ENCODE results near the gene KRTAP10-8.
"Not testable (repeated sequence)": the region's sequence is repeated elsewhere in the genome, so short reads cannot be mapped to it uniquely, and the experiment has no call there.

KRTAP10-8 gene

DNA sequence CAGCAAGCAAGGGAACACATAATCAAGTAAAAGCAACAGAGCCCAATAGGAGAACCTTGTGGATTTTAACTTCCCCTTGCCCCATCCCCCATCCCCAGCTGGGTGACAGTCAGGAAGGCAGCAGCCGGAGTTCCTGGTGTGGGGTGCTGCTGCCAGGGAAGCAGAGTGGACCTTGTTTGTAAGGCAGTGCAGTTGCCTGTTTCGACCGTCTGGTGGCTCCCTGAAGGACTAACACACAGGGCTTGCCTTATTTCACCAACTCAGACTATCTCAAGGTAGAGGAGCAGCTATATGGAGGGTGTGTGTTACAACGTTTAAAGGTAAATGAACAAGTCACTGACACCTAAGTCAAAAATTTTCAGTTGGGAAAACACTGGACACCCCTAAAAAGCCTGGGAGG, 6.6 kb downstream of the KRTAP10-8 start:
- no peak for DNase-seq (ENCODE audit: low read depth, low spot score)

DNA sequence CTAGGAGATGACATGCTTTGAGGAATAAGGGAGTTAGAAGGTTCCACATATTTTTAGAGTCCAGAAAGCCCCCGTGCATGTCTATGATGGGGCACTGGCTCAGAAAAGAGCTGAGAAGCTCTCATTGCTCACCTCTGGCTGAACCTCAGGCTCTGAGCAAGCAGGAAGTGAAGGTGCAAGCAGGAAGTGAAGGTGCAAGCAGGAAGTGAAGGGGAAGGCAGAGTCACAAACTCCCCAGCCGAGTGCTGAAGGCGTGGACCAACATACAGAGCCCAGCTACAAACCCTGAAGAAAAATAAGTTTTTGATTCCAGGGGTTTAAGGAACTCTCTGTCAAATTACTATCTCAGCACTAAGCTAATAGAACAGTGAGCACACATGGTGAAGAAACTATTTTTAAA, 7.0 kb downstream of the KRTAP10-8 start:
- DNase-seq (ENCODE audit: low read depth, low spot score): peak; percentile 50

DNA sequence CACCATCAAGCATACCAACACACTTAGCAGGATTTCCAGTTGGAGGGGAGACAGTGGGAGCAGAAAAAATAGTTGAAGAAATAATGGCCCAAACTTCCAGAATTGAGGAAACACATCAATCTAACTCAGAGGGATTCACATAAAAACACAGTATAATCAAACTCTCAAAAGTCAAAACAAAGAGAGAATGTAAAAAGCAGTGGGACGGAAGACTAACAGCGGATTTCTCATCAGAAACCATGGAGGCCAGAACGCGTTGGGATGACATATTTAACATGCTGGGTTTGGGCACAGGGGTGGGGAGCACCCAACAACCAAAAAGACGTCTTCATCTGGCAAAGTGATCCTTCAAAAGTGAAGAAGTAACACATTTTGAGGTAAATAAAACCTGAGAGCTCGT, 8.0 kb downstream of the KRTAP10-8 start:
- no peak for DNase-seq (ENCODE audit: low read depth, low spot score)

- DNase-seq (ENCODE audit: low read depth, low spot score): no peak
Measured at GRCh38 chr21:44623575-44623974, 11.7 kb downstream of the KRTAP10-8 start.

DNA sequence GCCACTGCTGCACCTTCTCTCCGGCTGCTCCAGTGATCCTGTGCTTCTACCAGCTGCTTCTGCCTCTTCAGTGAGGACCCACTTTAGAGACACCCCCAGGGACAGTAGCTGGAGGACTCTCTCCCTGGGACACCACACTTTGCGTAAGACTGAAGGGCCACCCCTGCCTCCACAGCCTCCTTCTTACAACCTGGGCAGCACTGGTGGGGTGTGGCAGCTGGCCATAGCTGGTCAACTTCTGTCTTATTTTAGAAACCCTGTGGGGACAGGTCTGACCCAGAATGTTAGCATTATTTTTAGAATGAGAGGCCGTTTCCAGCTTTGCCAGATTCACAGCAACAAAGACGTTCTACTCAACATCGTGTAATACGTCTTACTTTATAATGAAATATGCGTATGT, 13.9 kb downstream of the KRTAP10-8 start:
- DNase-seq (ENCODE audit: low read depth, low spot score): no peak

GRCh38 chr21:44626262-44626661, 14.4 kb downstream of the KRTAP10-8 start:
- no peak for DNase-seq (ENCODE audit: low read depth, low spot score)

DNA sequence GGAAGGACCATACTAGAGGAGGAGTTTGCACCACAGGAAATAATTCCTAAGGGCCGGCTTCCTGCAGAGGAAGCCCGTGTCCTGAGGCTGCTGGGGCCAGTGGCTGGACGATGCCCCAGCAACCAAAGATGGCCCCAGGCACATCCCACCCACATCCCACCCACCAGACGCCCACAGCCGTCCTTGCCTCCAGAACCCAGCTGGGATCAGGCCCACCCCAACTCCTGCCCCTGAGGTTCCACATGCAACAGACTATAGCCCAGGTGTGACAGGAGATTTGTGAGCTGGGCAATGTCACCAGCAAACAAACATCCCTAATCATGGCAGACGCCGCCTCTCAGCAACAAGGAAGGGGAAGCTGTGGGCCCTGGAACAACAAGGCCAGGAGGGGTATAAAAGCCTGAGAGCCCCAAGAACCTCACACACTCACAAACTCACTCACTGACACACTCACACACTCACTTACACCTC, 14.8 kb downstream of the KRTAP10-8 start, which contains the start of gene KRTAP10-9:
Gene KRTAP10-9 (plus strand): TSS at position 421 of the 471 bp plus-strand sequence. CDS start 79 bp downstream, outside the sequence.
- DNase-seq (ENCODE audit: low read depth, low spot score): no peak

GRCh38 chr21:44627181-44627822, 15.4 kb downstream of the KRTAP10-8 start:
- not testable (repeated sequence) for DNase-seq (ENCODE audit: low read depth, low spot score)

DNA sequence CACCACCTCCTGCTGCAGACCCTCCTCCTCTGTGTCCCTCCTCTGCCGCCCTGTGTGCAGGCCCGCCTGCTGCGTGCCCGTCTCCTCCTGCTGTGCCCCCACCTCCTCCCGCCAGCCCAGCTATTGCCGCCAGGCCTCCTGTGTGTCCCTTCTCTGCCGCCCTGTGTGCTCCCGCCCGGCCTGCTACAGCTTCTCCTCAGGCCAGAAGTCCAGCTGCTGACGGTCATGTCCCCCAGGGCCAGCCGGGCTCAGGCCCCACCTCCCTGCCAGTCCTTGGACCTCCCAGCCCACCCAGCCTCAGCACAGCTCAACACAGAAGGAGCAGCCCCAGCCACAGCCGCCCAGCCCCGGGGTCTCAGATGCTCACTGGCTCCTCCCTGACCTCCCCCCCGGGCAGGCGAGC, 16.0 kb downstream of the KRTAP10-8 start:
- not testable (repeated sequence) for DNase-seq (ENCODE audit: low read depth, low spot score)

DNA sequence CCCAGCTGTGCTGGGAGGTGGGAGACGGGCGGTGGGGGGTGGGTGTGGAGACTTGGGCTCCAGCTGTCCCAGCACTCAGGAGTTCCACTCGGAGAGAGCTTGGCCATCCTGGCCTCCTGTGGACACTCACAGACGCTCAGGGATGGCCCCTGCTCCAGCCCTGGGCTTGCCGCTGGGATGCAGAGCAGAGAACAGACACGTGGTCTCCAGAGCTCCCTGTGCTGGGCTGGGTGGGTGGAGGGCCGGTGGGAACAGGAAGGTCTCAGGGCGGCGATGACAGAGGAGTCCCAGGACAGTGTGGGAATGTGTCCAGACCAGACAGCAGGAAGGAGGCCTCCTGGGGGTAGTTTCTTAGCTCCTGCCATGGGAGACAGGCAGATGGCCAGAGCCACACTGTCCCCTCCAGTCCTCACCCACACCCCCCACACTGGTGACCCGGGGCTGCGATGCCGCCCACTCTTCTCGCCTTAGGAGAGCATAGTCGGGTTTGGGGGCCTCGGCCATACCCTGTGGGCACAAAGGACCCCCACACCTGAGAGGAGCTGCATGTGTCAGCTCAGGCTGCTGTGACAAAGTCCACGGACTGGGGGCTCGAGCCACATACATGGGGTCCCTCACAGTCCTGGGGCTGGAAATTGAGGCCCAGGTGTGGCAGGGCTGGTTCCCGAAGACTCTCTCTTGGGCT, 17.0 kb downstream of the KRTAP10-8 start:
- DNase-seq (ENCODE audit: low read depth, low spot score): no peak

- no peak for DNase-seq (ENCODE audit: low read depth, low spot score)
Measured at GRCh38 chr21:44630440-44630839, 18.6 kb downstream of the KRTAP10-8 start.

GRCh38 chr21:44632067-44632466, 20.2 kb downstream of the KRTAP10-8 start:
- DNase-seq (ENCODE audit: low read depth, low spot score): no peak

DNA sequence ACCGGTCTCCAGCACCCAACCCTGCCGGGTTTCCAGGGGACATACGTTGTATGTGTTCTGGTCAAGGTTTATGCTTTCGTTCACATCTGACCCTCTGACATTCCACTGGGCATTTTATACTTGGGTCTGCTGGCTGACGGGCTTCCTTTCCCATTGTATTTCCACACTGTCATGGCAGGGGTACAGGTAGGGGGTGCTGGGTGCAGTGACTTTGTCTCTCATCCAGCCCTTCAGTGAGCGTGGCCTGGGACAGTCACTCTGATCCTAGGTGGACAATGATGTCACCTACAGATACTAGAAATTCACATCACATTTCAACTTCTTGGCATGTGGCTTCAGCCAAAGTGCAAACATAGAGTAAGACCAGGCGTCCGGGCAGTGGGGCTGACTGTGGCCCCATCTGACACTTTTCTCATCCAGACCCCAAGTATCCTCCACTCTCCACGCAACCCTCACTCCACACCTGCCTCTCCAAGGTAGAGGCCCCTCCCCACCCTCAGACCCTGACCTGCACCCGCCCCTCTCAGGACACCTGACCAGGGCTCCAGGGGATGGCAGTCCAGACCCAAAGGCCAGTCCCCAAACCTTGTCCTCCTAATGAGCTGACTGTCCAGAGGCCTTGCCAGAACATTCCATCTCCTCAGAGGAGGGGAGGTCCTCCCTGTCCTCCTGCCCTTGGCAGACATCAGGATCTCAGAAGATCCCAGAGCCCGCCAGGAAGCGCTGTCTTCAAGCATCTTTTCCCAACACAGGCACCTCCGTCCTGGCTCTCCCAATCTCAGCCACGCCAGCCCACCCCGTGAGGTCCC, 24.5 kb downstream of the KRTAP10-8 start:
- no peak for DNase-seq (ENCODE audit: low read depth, low spot score)

DNA sequence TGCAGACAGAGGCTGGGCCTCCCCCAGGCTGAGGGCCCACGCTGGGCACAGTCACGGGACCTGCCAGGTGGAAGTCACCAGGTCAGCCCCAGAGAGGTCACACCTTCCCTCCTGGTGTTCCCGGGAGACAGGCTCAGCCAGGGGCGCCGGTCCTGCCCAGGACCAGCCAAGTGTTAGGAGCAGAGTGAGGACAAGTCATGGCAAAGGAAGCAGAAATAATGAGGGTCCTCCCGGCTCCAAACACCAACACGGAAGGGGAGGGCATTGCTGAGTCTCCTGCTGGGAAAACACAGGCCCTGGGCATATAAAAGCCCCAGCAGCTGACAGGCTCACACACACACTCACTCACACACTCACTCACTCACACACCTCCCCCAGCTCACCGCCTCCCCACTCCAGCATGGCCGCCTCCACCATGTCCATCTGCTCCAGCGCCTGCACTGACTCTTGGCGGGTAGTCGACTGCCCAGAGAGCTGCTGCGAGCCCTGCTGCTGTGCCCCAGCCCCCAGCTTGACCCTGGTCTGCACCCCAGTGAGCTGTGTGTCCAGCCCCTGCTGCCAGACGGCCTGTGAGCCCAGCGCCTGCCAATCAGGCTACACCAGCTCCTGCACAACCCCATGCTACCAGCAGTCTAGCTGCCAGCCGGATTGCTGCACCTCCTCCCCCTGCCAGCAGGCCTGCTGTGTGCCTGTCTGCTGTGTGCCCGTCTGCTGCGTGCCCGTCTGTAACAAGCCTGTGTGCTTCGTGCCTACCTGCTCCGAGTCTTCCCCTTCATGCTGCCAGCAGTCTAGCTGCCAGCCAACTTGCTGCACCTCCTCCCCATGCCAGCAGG, 25.4 kb downstream of the KRTAP10-8 start, which contains the start of gene KRTAP10-10:
Gene KRTAP10-10 (plus strand): TSS at position 339 of the 833 bp plus-strand sequence. CDS start 62 bp downstream, at position 401.
- DNase-seq (ENCODE audit: low read depth, low spot score): no peak

- not testable (repeated sequence) for DNase-seq (ENCODE audit: low read depth, low spot score)
Measured at GRCh38 chr21:44637851-44638348, 26.0 kb downstream of the KRTAP10-8 start.

DNA sequence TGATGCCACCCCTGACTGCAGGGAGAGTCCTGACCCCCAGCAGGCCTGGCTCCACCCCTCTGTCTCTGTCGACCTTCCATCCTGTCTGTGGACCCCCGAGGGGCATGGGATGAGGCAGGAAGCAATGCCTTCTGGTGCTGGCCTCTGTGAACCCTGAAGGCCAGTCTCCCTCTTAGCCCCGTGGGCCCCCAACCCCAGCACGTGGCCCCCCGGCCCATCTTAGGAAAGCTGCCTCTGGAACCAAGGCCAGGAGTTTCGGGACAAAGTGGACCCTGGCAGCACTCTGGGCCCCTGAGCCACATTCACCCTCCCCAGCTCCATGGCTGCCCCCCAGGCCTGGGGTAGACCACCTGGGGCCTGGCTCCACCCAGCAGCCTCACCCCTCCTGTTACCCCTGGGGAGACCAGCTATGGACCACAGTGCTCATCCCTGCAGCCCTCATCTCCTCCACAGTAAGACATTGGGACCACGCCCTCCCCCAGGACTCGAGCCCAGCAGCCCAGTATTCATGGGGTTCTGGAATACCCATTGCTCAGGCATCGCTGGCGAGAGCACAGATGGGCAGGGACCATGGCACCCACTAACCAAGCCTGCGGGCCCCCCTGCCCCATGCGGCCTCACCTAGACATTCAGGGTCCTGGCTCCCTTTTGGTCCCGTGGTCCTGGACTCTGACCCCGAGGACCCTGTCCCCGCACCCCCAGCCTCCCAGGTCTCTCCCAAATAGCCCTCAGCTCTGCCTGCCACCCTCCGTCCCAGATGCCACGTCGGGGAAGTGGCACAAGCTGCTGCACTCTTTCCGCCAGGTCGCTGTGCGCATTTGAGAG, 26.8 kb downstream of the KRTAP10-8 start:
- not testable (repeated sequence) for DNase-seq (ENCODE audit: low read depth, low spot score)

GRCh38 chr21:44639331-44639655, 27.4 kb downstream of the KRTAP10-8 start:
- DNase-seq (ENCODE audit: low read depth, low spot score): no peak

GRCh38 chr21:44640761-44641160, 28.9 kb downstream of the KRTAP10-8 start:
- DNase-seq (ENCODE audit: low read depth, low spot score): no peak

GRCh38 chr21:44643741-44644310, 31.9 kb downstream of the KRTAP10-8 start:
- no peak for DNase-seq (ENCODE audit: low read depth, low spot score)

- DNase-seq (ENCODE audit: low read depth, low spot score): no peak
Measured at GRCh38 chr21:44644878-44645277, 33.0 kb downstream of the KRTAP10-8 start.

Data from activated CD4-positive, CD25-positive, alpha-beta regulatory T cell treated with anti-CD3 and anti-CD28 coated beads, Interleukin-2, amount 50 U/mL, for 16 hours (primary cell).